PFSK-1 (cell line): ENCODE results near the gene MAP4.

ENCODE experiments used
- TAF1 ChIP-seq: IDR thresholded peaks from 2 replicates; pipeline ENCODE4 v1.6.1; 2012; ENCODE audit warnings: low read length, control low read depth, borderline replicate concordance; ENCODE audit not compliant: insufficient read depth
- TF ChIP-seq, protein P1 (sequence below), 2 experiments: IDR thresholded peaks; 2 replicates each; pipeline versions ENCODE4 v1.6.1 to v1.8.0; 2011 to 2012; ENCODE audit warnings: low read depth in 2 of 2, low read length in 2 of 2, control low read depth in 1 of 2, inconsistent platforms in 1 of 2, mild to moderate bottlenecking in 1 of 2, moderate library complexity in 1 of 2; ENCODE audit not compliant: insufficient read depth in 1 of 2

GRCh38 chr3:47899495-47900108 is 116.6 kb downstream of the MAP4 start:
- no peak for TF ChIP-seq TAF1
- TF ChIP-seq, protein P1, sequence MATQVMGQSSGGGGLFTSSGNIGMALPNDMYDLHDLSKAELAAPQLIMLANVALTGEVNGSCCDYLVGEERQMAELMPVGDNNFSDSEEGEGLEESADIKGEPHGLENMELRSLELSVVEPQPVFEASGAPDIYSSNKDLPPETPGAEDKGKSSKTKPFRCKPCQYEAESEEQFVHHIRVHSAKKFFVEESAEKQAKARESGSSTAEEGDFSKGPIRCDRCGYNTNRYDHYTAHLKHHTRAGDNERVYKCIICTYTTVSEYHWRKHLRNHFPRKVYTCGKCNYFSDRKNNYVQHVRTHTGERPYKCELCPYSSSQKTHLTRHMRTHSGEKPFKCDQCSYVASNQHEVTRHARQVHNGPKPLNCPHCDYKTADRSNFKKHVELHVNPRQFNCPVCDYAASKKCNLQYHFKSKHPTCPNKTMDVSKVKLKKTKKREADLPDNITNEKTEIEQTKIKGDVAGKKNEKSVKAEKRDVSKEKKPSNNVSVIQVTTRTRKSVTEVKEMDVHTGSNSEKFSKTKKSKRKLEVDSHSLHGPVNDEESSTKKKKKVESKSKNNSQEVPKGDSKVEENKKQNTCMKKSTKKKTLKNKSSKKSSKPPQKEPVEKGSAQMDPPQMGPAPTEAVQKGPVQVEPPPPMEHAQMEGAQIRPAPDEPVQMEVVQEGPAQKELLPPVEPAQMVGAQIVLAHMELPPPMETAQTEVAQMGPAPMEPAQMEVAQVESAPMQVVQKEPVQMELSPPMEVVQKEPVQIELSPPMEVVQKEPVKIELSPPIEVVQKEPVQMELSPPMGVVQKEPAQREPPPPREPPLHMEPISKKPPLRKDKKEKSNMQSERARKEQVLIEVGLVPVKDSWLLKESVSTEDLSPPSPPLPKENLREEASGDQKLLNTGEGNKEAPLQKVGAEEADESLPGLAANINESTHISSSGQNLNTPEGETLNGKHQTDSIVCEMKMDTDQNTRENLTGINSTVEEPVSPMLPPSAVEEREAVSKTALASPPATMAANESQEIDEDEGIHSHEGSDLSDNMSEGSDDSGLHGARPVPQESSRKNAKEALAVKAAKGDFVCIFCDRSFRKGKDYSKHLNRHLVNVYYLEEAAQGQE (IDR thresholded peaks at IDR 0.05; ENCODE audit: insufficient read depth in 1 of 2, low read depth in 2 of 2, low read length in 2 of 2): no peak
